K562 (cell line): ENCODE data around the gene DCAF5. TPM values are rescaled to one million over a fixed set of nuclear protein-coding genes. Genes with fewer than 3 reads are reported as not detected.

Experiments used
- ATAC-seq: fragments of 200-7000 bp; cut with Tn5 transposase; 3 replicates; pipeline ENCODE4 v1.9.1; 2020; ENCODE audit warnings: moderate library complexity
- BruUV-seq: library from RNA; stranded (reverse); fragments of 400-500 nt; replicated peaks from 2 replicates; lab custom pipeline; 2021; lab: Mats Ljungman, UMichigan
- CTCF ChIA-PET: fragments of 300-600 bp; formaldehyde crosslinking; extraction: SDS; loops from one replicate; lab custom pipeline; 2021; ENCODE audit warnings: low intra/inter-chr PET ratio; lab: Yijun Ruan, JAX
- POLR2A ChIA-PET: fragments of 300-600, 350-650 bp; sonication (Branson Sonifier 250); formaldehyde crosslinking; extraction: SDS; loops from one replicate; lab custom pipeline; 2021; ENCODE audit warnings: antibody characterized with exemption, inconsistent platforms; lab: Yijun Ruan, JAX
- DNase-seq, 4 experiments: peaks; one replicate each; pipeline versions ENCODE4 v3.0.0 to v3.0.0-alpha.2; 2011 to 2018; ENCODE audit warnings: low spot score in 3 of 4, mixed read lengths in 3 of 4; ENCODE audit errors: extremely low read depth in 1 of 4
- FAIRE-seq: peaks from 2 replicates; lab custom pipeline; 2011; peaks lifted over from hg19 to GRCh38; lab: Jason Lieb, UNC
- H2AFZ ChIP-seq: 2 replicates; pipeline ENCODE4 v1.6.0; 2011; ENCODE audit warnings: low read depth, low read length, control low read depth, inconsistent platforms
- H3K27ac ChIP-seq: fragments of 200-600 bp; 3 replicates; pipeline ENCODE4 v1.8.0; 2011; ENCODE audit warnings: low read depth, mild to moderate bottlenecking, control low read depth, inconsistent platforms, low read length, moderate library complexity, mixed read lengths; ENCODE audit errors: extremely low read depth
- H3K27me3 ChIP-seq, 2 experiments: fragments of 300-600 bp in 1 of 2; 2 replicates in 1 of 2; 3 replicates in 1 of 2; pipeline versions ENCODE4 v1.6.0 to v1.8.0; 2011; ENCODE audit warnings: inconsistent platforms in 2 of 2, low read length in 2 of 2, mild to moderate bottlenecking in 1 of 2, mixed read lengths in 1 of 2, moderate library complexity in 1 of 2; ENCODE audit not compliant: control insufficient read depth in 2 of 2, insufficient read depth in 2 of 2
- H3K36me3 ChIP-seq: fragments of 300-600 bp; 3 replicates; pipeline ENCODE4 v1.8.0; 2011; ENCODE audit warnings: mild to moderate bottlenecking, low read length, inconsistent platforms; ENCODE audit not compliant: control insufficient read depth, insufficient read depth
- H3K4me1 ChIP-seq, 2 experiments: fragments of 200-600 bp in 1 of 2; replicated peaks in 1 of 2; 2 replicates in 1 of 2; 3 replicates in 1 of 2; pipeline versions ENCODE4 v1.5.1 to v1.8.0; 2011; ENCODE audit warnings: inconsistent platforms in 2 of 2, low read length in 2 of 2, mild to moderate bottlenecking in 1 of 2, mixed read lengths in 1 of 2, moderate library complexity in 1 of 2; ENCODE audit not compliant: control insufficient read depth in 2 of 2, insufficient read depth in 2 of 2
- H3K4me2 ChIP-seq: 2 replicates; pipeline ENCODE4 v1.6.1; 2011; ENCODE audit warnings: low read length, control low read depth, inconsistent platforms, mixed read lengths; ENCODE audit not compliant: insufficient read depth
- H3K4me3 ChIP-seq: fragments of 200-600 bp; sonication (generic), shearing (Covaris generic); 2 replicates; pipeline ENCODE4 v1.5.1; 2016; ENCODE audit warnings: control low read depth, inconsistent platforms
- H3K79me2 ChIP-seq: fragments of 200-600 bp; 3 replicates; pipeline ENCODE4 v1.8.0; 2011; ENCODE audit warnings: low read length, inconsistent platforms; ENCODE audit not compliant: control insufficient read depth, insufficient read depth
- H3K9ac ChIP-seq, 2 experiments: 2 replicates each; pipeline versions ENCODE4 v1.6.0 to v1.6.1; 2011; ENCODE audit warnings: low read depth in 2 of 2, low read length in 2 of 2, control low read depth in 1 of 2, inconsistent platforms in 1 of 2, mild to moderate bottlenecking in 1 of 2, mixed read lengths in 1 of 2; ENCODE audit not compliant: insufficient read depth in 1 of 2
- H3K9me1 ChIP-seq: one replicate; pipeline ENCODE4 v1.6.0; 2011; ENCODE audit warnings: inconsistent platforms, mild to moderate bottlenecking, low read length, moderate library complexity; ENCODE audit not compliant: control insufficient read depth, insufficient read depth
- H3K9me3 ChIP-seq: replicated peaks from 2 replicates; pipeline ENCODE4 v1.5.1; 2011; ENCODE audit warnings: low read depth, low read length, inconsistent platforms; ENCODE audit not compliant: control insufficient read depth, insufficient read depth
- H4K20me1 ChIP-seq: replicated peaks from 2 replicates; pipeline ENCODE4 v1.6.1; 2011; ENCODE audit warnings: low read length, inconsistent platforms, mixed read lengths; ENCODE audit not compliant: control insufficient read depth, insufficient read depth
- GTF3C2 ChIP-seq: IDR thresholded peaks from 3 replicates; pipeline ENCODE4 v1.6.1; 2011; ENCODE audit warnings: borderline replicate concordance, mild to moderate bottlenecking, moderate library complexity; ENCODE audit not compliant: insufficient read length; ENCODE audit errors: extremely low read depth
- LARP7 ChIP-seq: fragments of 450-650 bp; IDR thresholded peaks from 2 replicates; pipeline ENCODE4 v1.6.1; 2016
- RBM25 ChIP-seq: fragments of 200-400 bp; formaldehyde crosslinking; IDR thresholded peaks from 2 replicates; pipeline ENCODE4 v1.6.1; 2018; ENCODE audit warnings: low read length, low read depth, moderate library complexity; ENCODE audit not compliant: severe bottlenecking
- WGBS: fragments of 100-300 bp; shearing (Covaris generic); methylation state at CpG from one replicate; pipeline ENCODE4 v1.1.6; 2016; ENCODE audit warnings: low coverage, mixed read lengths; ENCODE audit not compliant: insufficient coverage; ENCODE audit errors: missing lambda C conversion rate; 5-methylcytosine and 5-hydroxymethylcytosine counted together
- in situ Hi-C: fragments of 300-500 bp; cut with MboI; formaldehyde crosslinking; loops from 4 replicates; pipeline ENCODE4 v1.15.0; 2018; ENCODE audit warnings: inconsistent platforms, mixed read lengths
- intact Hi-C: fragments of 100-400 bp; cut with micrococcal nuclease; formaldehyde crosslinking; loops from 2 replicates; pipeline ENCODE4 v1.14.2; 2022
- polyA plus RNA-seq, 8 experiments: library from polyadenylated mRNA; depleted of rRNA in 4 of 8; stranded (reverse) in 5 of 8; unstranded in 3 of 8; fragments of >200 nt; fragmentation: Nextera tagmentation in 2 of 8; fragmentation: Illumina TruSeq in 1 of 8; extraction: Ambion mirVana in 2 of 8; extraction: Trizol in 1 of 8; gene quantifications; 2 replicates each; pipeline versions ENCODE4 v1.2.1 to v1.2.3, GENCODE V29; 2011 to 2014; ENCODE audit warnings: inconsistent platforms in 1 of 8, missing spikeins in 1 of 8
- total RNA-seq, 7 experiments: library from RNA; depleted of rRNA in 6 of 7; stranded (reverse); fragments of >200 nt in 6 of 7; fragmentation: Illumina TruSeq in 2 of 7; extraction: Trizol in 2 of 7; gene quantifications; 2 replicates each; pipeline versions ENCODE4 v1.2.1 to v1.2.3, GENCODE V29; 2011 to 2021; ENCODE audit warnings: low replicate concordance in 1 of 7

The DCAF5 gene
- total and polyA plus RNA-seq, 9 of the 15 experiments (the other 6 are each of a cell fraction or from before 2014, with no cell fraction given), result 5.6 to 24.1 (median 12.7) TPM

- H3K4me3 ChIP-seq, result no peak overlapping the region
- POLR2A ChIA-PET, result no interaction called here
- intact Hi-C loops, result no loop called here
- ATAC-seq (no peak), FAIRE-seq (no peak)
- WGBS, result 89% methylated on average over 3 of the region's 3 CpGs
- H3K4me2 ChIP-seq, result no peak overlapping the region
- H3K27me3 ChIP-seq, result no peaks in the 10 kb centered on the region
- H3K9me3 ChIP-seq, result no peaks in the 10 kb centered on the region
- H4K20me1 ChIP-seq, result no peaks in the 10 kb centered on the region
- H3K27ac ChIP-seq, result no peak overlapping the region
- no peak for TF ChIP-seq LARP7
- TF ChIP-seq RBM25, result no peak
- no peak for TF ChIP-seq GTF3C2
- TF ChIP-seq, all 486 proteins: peak for 0
- H3K79me2 ChIP-seq, result no peaks in the 10 kb centered on the region
- CTCF ChIA-PET, result no interaction called here
- DNase-seq, result no peak
- no peaks in the 10 kb centered on the region for H3K9me1 ChIP-seq
- no peak overlapping the region for H3K9ac ChIP-seq
- no TSS peak for BruUV-seq
- no peaks in the 10 kb centered on the region for H3K4me1 ChIP-seq
- H3K36me3 ChIP-seq, result peaks cover 8% of the 10 kb centered on the region; the same call in 2 of the 3 replicates
- no peak overlapping the region for H2AFZ ChIP-seq
- in situ Hi-C loops, result no loop called here
Measured at GRCh38 chr14:69076341-69076740, 76.6 kb downstream of the DCAF5 start.
